GM19397 (cell line): ENCODE results near the gene PGM3.

Experiments
- ATAC-seq: cut with Tn5 transposase; IDR thresholded peaks from one replicate; pipeline ENCODE4 v1.9.1; 2021; ENCODE audit warnings: mild to moderate bottlenecking, moderate library complexity; ENCODE audit not compliant: unreplicated experiment

PGM3 gene

GRCh38 chr6:83124553-83124952, 68.5 kb downstream of the PGM3 start:
- no peak for ATAC-seq

GRCh38 chr6:83119742-83120300, 73.2 kb downstream of the PGM3 start:
- no peak for ATAC-seq

GRCh38 chr6:83117802-83118201, 75.3 kb downstream of the PGM3 start:
- no peak for ATAC-seq
